Tibial artery (tissue), 4 donors: Measurements from ENCODE around the gene ASAP2.
A peak's percentile ranks its signal among the peaks of the same experiment; 100 is the strongest.

Experiments
- DNase-seq, 2 donors: peaks; one replicate each; pipeline ENCODE4 v3.0.0-alpha.2; 2019
- H3K27ac ChIP-seq, 2 donors: fragments of 200-600 bp; sonication (generic) in 1 of 2; 1 replicate in 1 of 2; 2 replicates in 1 of 2; pipeline ENCODE4 v1.5.1; 2018 to 2019; ENCODE audit warnings: mild to moderate bottlenecking in 1 of 2
- H3K27me3 ChIP-seq, 2 donors: fragments of 200-600 bp; sonication (generic) in 1 of 2; one replicate each; pipeline versions ENCODE4 v1.5.1 to v1.6.0; 2016 to 2019
- H3K36me3 ChIP-seq, 3 donors: fragments of 200-600 bp; sonication (generic) in 2 of 3; one replicate each; pipeline ENCODE4 v1.5.1; 2016 to 2019; ENCODE audit warnings: mild to moderate bottlenecking in 2 of 3
- H3K4me1 ChIP-seq, 4 donors: fragments of 200-600 bp; sonication (generic) in 2 of 4; 1 replicate in 3 of 4; 2 replicates in 1 of 4; pipeline ENCODE4 v1.5.1; 2016 to 2019
- H3K4me3 ChIP-seq, 2 donors: fragments of 200-600 bp; sonication (generic) in 1 of 2; 1 replicate in 1 of 2; 2 replicates in 1 of 2; pipeline ENCODE4 v1.5.1; 2018 to 2019; ENCODE audit warnings: mild to moderate bottlenecking in 2 of 2
- H3K9me3 ChIP-seq, 3 donors: fragments of 200-600 bp; sonication (generic) in 1 of 3; one replicate each; pipeline ENCODE4 v1.5.1; 2016 to 2019
- intact Hi-C: fragments of 100-400 bp; cut with DNase I; formaldehyde crosslinking; loops from one replicate; pipeline ENCODE4 v1.15.0; 2023; ENCODE audit warnings: low total_unique reads
- TF ChIP-seq, protein P1 (sequence below), 2 experiments: fragments of 200-600 bp in 1 of 2; fragments of 450-650 bp in 1 of 2; IDR thresholded peaks; one replicate each; pipeline ENCODE4 v1.5.1; 2017 to 2019; ENCODE audit warnings: antibody characterized with exemption in 2 of 2, mild to moderate bottlenecking in 1 of 2, moderate library complexity in 1 of 2

ASAP2 gene

DNA sequence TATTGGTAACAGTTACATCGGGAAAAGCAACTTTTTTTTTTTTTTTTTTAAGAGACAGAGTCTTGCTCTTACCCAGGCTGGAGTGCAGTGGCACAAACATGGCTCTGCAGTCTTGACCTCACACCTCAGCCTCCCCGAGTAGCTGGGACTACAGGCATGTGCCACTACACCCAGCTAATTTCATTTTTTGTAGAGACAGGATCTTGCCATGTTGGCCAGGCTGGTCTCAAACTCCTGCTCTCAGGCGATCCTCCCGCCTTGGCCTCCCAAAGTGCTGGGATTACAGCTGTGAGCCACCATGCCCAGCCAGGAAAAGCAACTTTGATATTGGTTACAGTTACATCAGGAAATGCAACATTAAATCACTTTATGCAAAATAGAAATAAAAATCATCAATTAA, 212.1 kb downstream of the ASAP2 start:
- Histone ChIP-seq H3K4me3 (no peak overlapping the region), H3K4me1 (peaks cover 0 to 27% (median 22%) of the 10 kb centered on the region in 4 donors), H3K27ac (no peak overlapping the region), H3K9me3 (no peaks in the 10 kb centered on the region), H3K36me3 (peaks cover 0 to 12% (median 0%) of the 10 kb centered on the region in 3 donors), H3K27me3 (no peaks in the 10 kb centered on the region)
- TF ChIP-seq, protein P1, sequence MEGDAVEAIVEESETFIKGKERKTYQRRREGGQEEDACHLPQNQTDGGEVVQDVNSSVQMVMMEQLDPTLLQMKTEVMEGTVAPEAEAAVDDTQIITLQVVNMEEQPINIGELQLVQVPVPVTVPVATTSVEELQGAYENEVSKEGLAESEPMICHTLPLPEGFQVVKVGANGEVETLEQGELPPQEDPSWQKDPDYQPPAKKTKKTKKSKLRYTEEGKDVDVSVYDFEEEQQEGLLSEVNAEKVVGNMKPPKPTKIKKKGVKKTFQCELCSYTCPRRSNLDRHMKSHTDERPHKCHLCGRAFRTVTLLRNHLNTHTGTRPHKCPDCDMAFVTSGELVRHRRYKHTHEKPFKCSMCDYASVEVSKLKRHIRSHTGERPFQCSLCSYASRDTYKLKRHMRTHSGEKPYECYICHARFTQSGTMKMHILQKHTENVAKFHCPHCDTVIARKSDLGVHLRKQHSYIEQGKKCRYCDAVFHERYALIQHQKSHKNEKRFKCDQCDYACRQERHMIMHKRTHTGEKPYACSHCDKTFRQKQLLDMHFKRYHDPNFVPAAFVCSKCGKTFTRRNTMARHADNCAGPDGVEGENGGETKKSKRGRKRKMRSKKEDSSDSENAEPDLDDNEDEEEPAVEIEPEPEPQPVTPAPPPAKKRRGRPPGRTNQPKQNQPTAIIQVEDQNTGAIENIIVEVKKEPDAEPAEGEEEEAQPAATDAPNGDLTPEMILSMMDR (IDR thresholded peaks at IDR 0.05), result no peak
- intact Hi-C loops, result no loop called here
- no peak for DNase-seq

DNA sequence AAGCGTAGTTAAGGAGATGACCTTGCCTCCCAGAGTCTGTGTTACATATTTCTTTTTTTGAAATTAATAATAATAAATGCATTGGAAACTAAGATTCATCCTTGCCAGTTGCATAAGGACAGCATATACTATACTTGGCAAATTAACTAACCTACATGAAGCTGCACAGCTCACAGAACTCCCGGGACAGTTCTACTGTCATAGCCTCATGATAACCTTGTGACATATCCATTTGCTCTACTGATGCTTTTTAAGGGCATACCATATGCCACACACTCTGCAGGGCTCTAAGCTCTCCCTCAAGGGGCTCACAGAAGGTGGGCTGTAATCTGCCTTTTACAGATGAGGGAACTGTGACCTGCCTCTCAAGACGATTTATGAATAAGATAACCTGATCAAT, 212.9 kb downstream of the ASAP2 start:
- intact Hi-C loops, result no loop called here
- peaks cover 0 to 33% (median 30%) of the 10 kb centered on the region in 4 donors for H3K4me1 ChIP-seq

DNA sequence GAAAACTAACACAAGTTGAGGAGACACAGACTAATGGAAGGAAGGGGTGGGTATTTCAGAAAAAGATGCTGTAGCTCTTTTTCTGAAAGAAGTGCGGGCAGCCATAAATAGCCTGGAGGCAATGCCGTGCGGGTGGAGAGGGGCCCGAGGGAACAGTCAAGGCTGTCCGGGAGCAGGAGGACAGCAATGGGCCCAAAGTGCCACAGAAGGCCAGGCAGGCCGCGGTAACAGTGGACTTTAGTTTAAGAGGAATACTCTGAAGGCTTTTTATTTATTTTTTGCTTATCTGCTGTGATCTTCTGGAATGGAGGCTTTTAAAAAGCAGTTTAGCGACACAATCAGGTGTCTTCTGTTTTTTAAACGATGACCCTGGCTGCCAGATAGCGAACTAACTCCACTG, 213.9 kb downstream of the ASAP2 start:
- Histone ChIP-seq H3K27me3 (no peaks in the 10 kb centered on the region), H3K4me3 (no peak overlapping the region), H3K9me3 (no peaks in the 10 kb centered on the region), H3K4me1 (peaks cover 0 to 38% (median 37%) of the 10 kb centered on the region in 4 donors), H3K36me3 (peaks cover 0 to 5% (median 0%) of the 10 kb centered on the region in 3 donors), H3K27ac (no peak overlapping the region)
- TF ChIP-seq, protein P1 (IDR thresholded peaks at IDR 0.05), result no peak
- no peak for DNase-seq
- intact Hi-C loops, result loop anchor here (10.0 kb wide), 1 partner anchor 214 kb away; the partner anchor contains the start of gene YWHAQ

More for the DNA sequence above, 212.9 kb downstream of the ASAP2 start:
- peaks cover 0 to 5% (median 0%) of the 10 kb centered on the region in 3 donors for H3K36me3 ChIP-seq
- no peak overlapping the region for H3K4me3 ChIP-seq
- H3K27ac ChIP-seq, result no peak overlapping the region
- TF ChIP-seq, protein P1 (IDR thresholded peaks at IDR 0.05), result no peak
- DNase-seq, result no peak
- H3K27me3 ChIP-seq, result no peaks in the 10 kb centered on the region
- H3K9me3 ChIP-seq, result no peaks in the 10 kb centered on the region

DNA sequence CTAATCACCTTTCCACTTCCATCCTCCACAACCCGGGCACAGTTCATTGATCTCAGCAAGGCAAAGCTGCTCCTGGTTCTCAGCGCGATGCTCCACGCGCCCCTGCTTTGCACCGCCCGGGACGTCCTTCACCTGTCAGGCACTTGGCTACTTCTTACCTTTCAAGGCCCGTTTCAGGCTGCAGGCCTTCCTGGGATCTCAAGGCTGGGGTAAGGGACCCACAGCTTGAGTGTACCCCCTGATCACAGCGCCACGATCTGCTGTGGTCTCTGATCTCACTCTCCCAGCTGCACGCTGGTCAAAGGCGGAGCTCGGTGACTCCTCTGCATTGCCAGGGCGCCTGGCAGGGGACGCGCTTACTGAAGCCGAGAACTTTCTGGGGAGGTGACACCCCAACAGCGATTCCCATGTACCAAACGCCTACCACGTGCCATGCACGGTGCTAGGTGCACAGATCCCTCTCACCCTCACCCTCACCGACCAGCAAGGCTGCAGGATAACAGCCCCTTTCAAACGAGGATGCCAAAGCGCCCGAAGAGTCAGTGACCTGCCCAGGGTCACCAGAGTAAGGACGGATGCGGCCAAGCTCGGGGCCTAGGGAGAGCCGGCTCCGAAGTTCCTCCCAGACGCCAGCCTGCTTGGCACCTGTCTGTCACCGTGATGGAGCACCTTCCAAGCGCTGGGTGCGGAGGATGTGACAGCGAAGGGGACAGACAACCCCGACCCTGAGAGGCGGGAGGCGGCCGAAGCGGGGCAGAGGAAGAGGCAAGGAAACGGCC, 215.9 kb downstream of the ASAP2 start:
- Histone ChIP-seq H3K4me1 (peaks cover 0 to 38% (median 37%) of the 10 kb centered on the region in 4 donors), H3K36me3 (no peaks in the 10 kb centered on the region), H3K9me3 (no peaks in the 10 kb centered on the region), H3K4me3 (peak overlapping the region; percentile 85), H3K27ac (peak overlapping the region; percentile 89), H3K27me3 (no peaks in the 10 kb centered on the region)
- DNase-seq, result peak; percentile 52 to 73
- intact Hi-C loops, result loop anchor here (10.0 kb wide), 1 partner anchor 212 kb away; the partner anchor contains the start of gene YWHAQ
- TF ChIP-seq, protein P1 (IDR thresholded peaks at IDR 0.05), result no peak

DNA sequence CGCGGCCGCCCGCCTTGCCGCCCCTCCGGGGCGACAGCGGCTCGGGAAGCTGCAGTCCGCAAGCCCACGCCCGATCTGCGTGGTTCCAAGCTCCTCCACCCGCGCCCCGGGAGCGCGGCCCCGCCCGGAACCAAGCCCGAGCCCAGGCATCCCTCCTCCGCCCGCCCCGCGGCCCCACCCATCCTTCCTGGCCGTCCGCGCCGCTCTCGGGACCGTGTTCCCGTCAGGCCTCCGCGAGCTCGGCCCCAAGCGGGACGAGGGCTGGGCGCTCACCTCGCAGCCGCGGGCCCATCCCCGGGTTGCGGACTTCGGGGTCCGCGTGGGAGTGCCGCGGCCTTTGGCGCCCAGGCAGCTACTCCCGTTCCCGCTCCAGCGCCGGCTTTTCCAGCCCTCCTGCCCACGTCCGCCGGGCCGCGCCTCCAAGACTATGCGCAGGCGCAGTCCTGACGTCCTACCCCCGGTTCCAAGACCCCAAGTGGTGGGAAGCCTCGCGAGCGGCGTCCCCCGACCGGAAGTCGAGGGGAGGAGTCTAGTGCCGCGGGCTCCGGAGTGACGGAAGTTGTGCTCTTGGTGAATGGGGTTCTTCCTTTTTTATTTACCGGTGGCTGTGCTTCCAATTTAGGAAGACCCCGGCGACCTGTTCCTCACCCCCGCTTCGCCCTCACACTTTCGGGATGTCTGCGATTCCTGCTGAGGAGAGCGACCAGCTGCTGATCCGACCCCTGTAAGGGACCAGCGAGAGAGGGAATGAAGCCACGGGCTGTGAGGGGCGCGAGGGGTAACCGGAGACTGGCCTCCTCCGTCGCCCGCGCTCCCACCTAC, 216.7 kb downstream of the ASAP2 start, which contains the start of the genes CPSF3 and ITGB1BP1:
Gene CPSF3, plus strand, starts transcription at position 555 of the 822 bp plus-strand sequence. Its CDS starts 120 bp downstream, at position 675.
Gene ITGB1BP1, minus strand, starts transcription at position 429 of the 822 bp plus-strand sequence. CDS start 4,831 bp downstream, outside the sequence.
- no peaks in the 10 kb centered on the region for H3K27me3 ChIP-seq
- DNase-seq, result peak; percentile 96 to 98
- H3K9me3 ChIP-seq, result no peaks in the 10 kb centered on the region
- no peaks in the 10 kb centered on the region for H3K36me3 ChIP-seq
- peak within 1 kb of the TSS; percentile 89 for H3K27ac ChIP-seq
- peaks cover 0 to 38% (median 37%) of the 10 kb centered on the region in 4 donors for H3K4me1 ChIP-seq
- H3K4me3 ChIP-seq, result peak within 1 kb of the TSS; percentile 85
- TF ChIP-seq, protein P1 (IDR thresholded peaks at IDR 0.05), result no peak
- intact Hi-C loops, result loop anchor here (10.0 kb wide), 1 partner anchor 211 kb away; the partner anchor contains the start of gene YWHAQ
